AG20443 (cell line): Measurements from ENCODE around the gene ABL1.

Experiments
- DNase-seq: peaks from one replicate; pipeline ENCODE4 v3.0.0; 2012; ENCODE audit warnings: low spot score, mixed read lengths

The ABL1 gene

GRCh38 chr9:130872508-130872907, 37.5 kb downstream of the ABL1 start:
- no peak for DNase-seq

GRCh38 chr9:130872912-130873503, 38.0 kb downstream of the ABL1 start:
- DNase-seq = no peak

- DNase-seq = no peak
Observed at GRCh38 chr9:130873966-130874365, 38.9 kb downstream of the ABL1 start.

- DNase-seq = no peak
Observed at GRCh38 chr9:130874783-130875182, 39.7 kb downstream of the ABL1 start.

- DNase-seq = no peak
Observed at GRCh38 chr9:130877300-130877699, 42.2 kb downstream of the ABL1 start.

- no peak for DNase-seq
Observed at GRCh38 chr9:130878295-130878694, 43.2 kb downstream of the ABL1 start.

GRCh38 chr9:130879863-130880411, 44.9 kb downstream of the ABL1 start:
- DNase-seq = no peak

GRCh38 chr9:130880599-130881220, 45.7 kb downstream of the ABL1 start:
- no peak for DNase-seq

- DNase-seq = no peak
Observed at GRCh38 chr9:130881516-130881915, 46.5 kb downstream of the ABL1 start.

- DNase-seq = no peak
Observed at GRCh38 chr9:130882696-130883225, 47.7 kb downstream of the ABL1 start.

- DNase-seq = no peak
Observed at GRCh38 chr9:130883479-130883878, 48.4 kb downstream of the ABL1 start.

GRCh38 chr9:130884111-130884531, 49.1 kb downstream of the ABL1 start:
- DNase-seq = no peak

- DNase-seq = no peak
Observed at GRCh38 chr9:130884542-130885483, 49.8 kb downstream of the ABL1 start.

GRCh38 chr9:130885484-130886375, 50.7 kb downstream of the ABL1 start:
- DNase-seq = no peak

- no peak for DNase-seq
Observed at GRCh38 chr9:130886981-130887380, 51.9 kb downstream of the ABL1 start.

- no peak for DNase-seq
Observed at GRCh38 chr9:130887494-130888144, 52.6 kb downstream of the ABL1 start.

- no peak for DNase-seq
Observed at GRCh38 chr9:130888146-130888885, 53.3 kb downstream of the ABL1 start.

GRCh38 chr9:130890124-130890523, 55.1 kb downstream of the ABL1 start:
- DNase-seq = no peak

GRCh38 chr9:130890870-130891687, 56.0 kb downstream of the ABL1 start:
- no peak for DNase-seq
